ENCODE results near the gene BCAS4.

BCAS4 gene

DNA sequence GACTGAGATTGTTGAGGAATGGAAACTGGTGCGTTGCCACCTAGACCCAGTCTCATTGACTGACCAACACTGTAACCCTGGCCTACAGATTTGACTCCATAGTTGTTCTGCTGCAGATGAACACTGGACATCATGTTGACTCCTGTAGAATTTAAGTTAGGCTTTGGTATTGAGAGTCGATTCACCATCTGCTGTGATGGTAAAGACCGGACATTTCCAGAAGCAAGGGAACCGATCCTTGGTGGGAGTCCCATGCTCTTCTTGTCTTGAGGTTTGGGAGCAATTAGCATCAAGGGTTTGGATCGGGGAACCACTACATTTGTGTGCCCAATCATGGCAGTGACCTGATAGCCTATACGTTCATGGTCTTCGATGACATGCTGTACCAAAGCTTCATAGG is 98.8 kb downstream of the BCAS4 start:
- CTCF ChIA-PET, result interaction anchor here (1.2 to 1.4 kb wide), 2 partner anchors 13 to 45 kb away, joined by 3 to 4 read pairs; no protein-coding TSS in a partner anchor

DNA sequence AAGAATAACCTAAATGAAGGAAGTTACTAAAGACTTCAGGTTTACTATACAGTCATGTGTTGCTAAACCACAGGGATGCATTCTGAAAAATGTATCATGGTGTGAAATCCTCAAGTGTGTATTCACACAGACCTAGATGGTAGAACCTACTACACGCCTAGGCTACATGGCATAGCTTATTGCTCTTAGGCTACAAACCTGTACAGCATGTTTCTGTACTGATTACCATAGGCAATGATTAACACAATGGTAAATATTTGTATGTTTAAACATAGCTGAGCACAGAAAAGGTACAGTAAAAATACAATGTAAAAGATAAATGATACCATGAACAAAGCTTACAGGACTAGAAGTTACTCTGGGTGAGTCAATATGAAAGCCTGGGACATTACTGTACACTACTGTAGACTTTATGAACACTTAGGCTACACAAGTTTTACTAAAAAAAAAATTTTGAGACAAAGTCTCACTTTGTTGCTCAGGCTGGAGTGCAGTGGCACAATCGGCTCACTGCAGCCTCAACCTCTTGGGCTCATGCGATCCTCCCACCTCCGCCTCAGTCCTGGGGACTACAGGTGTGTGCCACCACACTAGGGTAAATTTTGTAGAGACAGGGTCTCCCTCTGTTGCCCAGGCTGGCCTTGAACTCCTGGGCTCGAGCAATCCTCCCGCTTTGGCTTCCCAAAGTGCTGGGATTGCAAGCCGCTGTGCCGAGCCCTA is 100.4 kb downstream of the BCAS4 start:
- H3K9me3 ChIP-seq (ENCODE audit: control extremely low read depth in 1 of 5, control insufficient read depth in 4 of 5, insufficient read depth in 2 of 5, low read depth in 1 of 5, low read length in 4 of 5), result no peaks in the 10 kb centered on the region
- no peak for DNase-seq
- H3K27ac ChIP-seq (ENCODE audit: insufficient read depth in 1 of 2, low read depth in 1 of 2, low read length in 2 of 2, poor library complexity in 1 of 2, severe bottlenecking in 2 of 2), result no peak overlapping the region
- 88% methylated on average over 7 of the region's 8 CpGs for WGBS (ENCODE audit: insufficient coverage)
- peaks cover 26 to 83% (median 63%) of the 10 kb centered on the region in 4 experiments for H3K36me3 ChIP-seq (ENCODE audit: control insufficient read depth in 4 of 4, insufficient read depth in 4 of 4, low read length in 3 of 4)
- no peak overlapping the region for H3K4me3 ChIP-seq (ENCODE audit: control insufficient read depth in 1 of 7, extremely low read depth in 1 of 7, insufficient read depth in 4 of 7, low read depth in 2 of 7, low read length in 6 of 7)
- ChIA-PET POLR2A (interaction anchor here (0.6 kb wide), 1 partner anchor 49 kb away, joined by 3 read pairs; no protein-coding TSS in a partner anchor), CTCF (interaction anchor here (0.9 to 2.0 kb wide), 9 partner anchors 9 to 34 kb away, joined by 3 to 7 read pairs (median 4); no protein-coding TSS in a partner anchor)
- H3K4me1 ChIP-seq (ENCODE audit: control extremely low read depth in 1 of 4, control insufficient read depth in 4 of 4, insufficient read depth in 4 of 4, low read length in 3 of 4), result peaks cover 0 to 6% (median 0%) of the 10 kb centered on the region in 4 experiments
- H3K27me3 ChIP-seq (replicated peaks in 2 of 5; ENCODE audit: control insufficient read depth in 4 of 5, insufficient read depth in 5 of 5, low read length in 4 of 5), result no peaks in the 10 kb centered on the region

More for the DNA sequence above, 98.8 kb downstream of the BCAS4 start:
- peaks cover 29 to 84% (median 63%) of the 10 kb centered on the region in 4 experiments for H3K36me3 ChIP-seq (ENCODE audit: control insufficient read depth in 4 of 4, insufficient read depth in 4 of 4, low read length in 3 of 4)
- no peaks in the 10 kb centered on the region for H3K9me3 ChIP-seq (ENCODE audit: control extremely low read depth in 1 of 5, control insufficient read depth in 4 of 5, insufficient read depth in 2 of 5, low read depth in 1 of 5, low read length in 4 of 5)
- DNase-seq, result no peak
- peaks cover 0 to 1% (median 0%) of the 10 kb centered on the region in 4 experiments for H3K4me1 ChIP-seq (ENCODE audit: control extremely low read depth in 1 of 4, control insufficient read depth in 4 of 4, insufficient read depth in 4 of 4, low read length in 3 of 4)
- H3K27ac ChIP-seq (ENCODE audit: insufficient read depth in 1 of 2, low read depth in 1 of 2, low read length in 2 of 2, poor library complexity in 1 of 2, severe bottlenecking in 2 of 2), result no peak overlapping the region
- H3K4me3 ChIP-seq (ENCODE audit: control insufficient read depth in 1 of 7, extremely low read depth in 1 of 7, insufficient read depth in 4 of 7, low read depth in 2 of 7, low read length in 6 of 7), result no peak overlapping the region
- POLR2A ChIA-PET, result no interaction called here
- no peaks in the 10 kb centered on the region for H3K27me3 ChIP-seq (replicated peaks in 2 of 5; ENCODE audit: control insufficient read depth in 4 of 5, insufficient read depth in 5 of 5, low read length in 4 of 5)
- 98% methylated on average over 6 of the region's 7 CpGs for WGBS (ENCODE audit: insufficient coverage)

DNA sequence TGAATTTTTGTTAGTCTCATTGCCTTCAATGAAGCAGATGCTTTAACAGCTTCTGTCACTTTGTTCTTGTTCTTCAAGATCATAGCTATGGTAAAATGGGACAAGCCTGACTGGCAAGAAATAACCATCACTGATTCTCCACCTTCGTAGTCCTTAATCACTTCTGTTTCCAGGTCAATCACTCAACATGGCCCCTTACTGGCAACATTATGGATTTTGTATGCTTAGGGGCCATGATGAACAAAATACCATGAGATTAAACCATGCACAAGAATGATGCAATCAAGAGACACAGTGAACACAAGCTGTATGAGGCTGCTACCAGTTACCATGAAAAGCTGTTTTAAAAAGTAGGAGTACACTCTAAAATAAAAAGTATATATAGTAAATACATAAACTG is 103.6 kb downstream of the BCAS4 start:
- H3K4me3 ChIP-seq (ENCODE audit: control insufficient read depth in 1 of 7, extremely low read depth in 1 of 7, insufficient read depth in 4 of 7, low read depth in 2 of 7, low read length in 6 of 7), result no peak overlapping the region
- peaks cover 0 to 6% (median 0%) of the 10 kb centered on the region in 4 experiments for H3K4me1 ChIP-seq (ENCODE audit: control extremely low read depth in 1 of 4, control insufficient read depth in 4 of 4, insufficient read depth in 4 of 4, low read length in 3 of 4)
- no CpG with 5 or more reads among the region's 1 CpG for WGBS (ENCODE audit: insufficient coverage)
- no peak for DNase-seq
- POLR2A ChIA-PET, result no interaction called here
- H3K27ac ChIP-seq (ENCODE audit: insufficient read depth in 1 of 2, low read depth in 1 of 2, low read length in 2 of 2, poor library complexity in 1 of 2, severe bottlenecking in 2 of 2), result no peak overlapping the region
- H3K36me3 ChIP-seq (ENCODE audit: control insufficient read depth in 4 of 4, insufficient read depth in 4 of 4, low read length in 3 of 4), result peaks cover 34 to 78% (median 51%) of the 10 kb centered on the region in 4 experiments
- CTCF ChIA-PET, result interaction anchor here (0.6 to 1.6 kb wide), 4 partner anchors 9 to 217 kb away, joined by 3 to 6 read pairs (median 4); partner anchors contain the start of gene BCAS4
- H3K27me3 ChIP-seq (replicated peaks in 2 of 5; ENCODE audit: control insufficient read depth in 4 of 5, insufficient read depth in 5 of 5, low read length in 4 of 5), result no peaks in the 10 kb centered on the region
- H3K9me3 ChIP-seq (ENCODE audit: control extremely low read depth in 1 of 5, control insufficient read depth in 4 of 5, insufficient read depth in 2 of 5, low read depth in 1 of 5, low read length in 4 of 5), result no peaks in the 10 kb centered on the region

DNA sequence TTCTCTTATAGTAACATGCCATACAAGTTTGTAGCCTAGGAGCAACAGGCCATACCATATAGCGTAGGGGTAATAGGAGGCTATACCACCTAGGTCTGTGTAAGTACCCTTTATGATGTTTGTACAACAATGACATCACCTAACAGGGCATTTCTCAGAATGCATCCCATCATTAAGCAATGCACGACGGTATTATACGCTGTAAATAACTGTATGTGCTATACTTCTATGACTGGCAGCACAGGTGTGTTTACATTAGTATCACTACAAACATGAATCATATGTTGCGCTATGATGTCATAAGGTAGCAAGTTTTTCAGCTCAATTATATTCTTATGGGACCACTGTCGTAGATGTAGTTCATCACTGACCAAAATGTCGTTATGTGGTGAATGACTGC is 105.4 kb downstream of the BCAS4 start:
- no peak overlapping the region for H3K27ac ChIP-seq (ENCODE audit: insufficient read depth in 1 of 2, low read depth in 1 of 2, low read length in 2 of 2, poor library complexity in 1 of 2, severe bottlenecking in 2 of 2)
- 100% methylated on average over 2 of the region's 7 CpGs for WGBS (ENCODE audit: insufficient coverage)
- no peak for DNase-seq
- no peak overlapping the region for H3K4me3 ChIP-seq (ENCODE audit: control insufficient read depth in 1 of 7, extremely low read depth in 1 of 7, insufficient read depth in 4 of 7, low read depth in 2 of 7, low read length in 6 of 7)
- H3K4me1 ChIP-seq (ENCODE audit: control extremely low read depth in 1 of 4, control insufficient read depth in 4 of 4, insufficient read depth in 4 of 4, low read length in 3 of 4), result peaks cover 0 to 6% (median 0%) of the 10 kb centered on the region in 4 experiments
- ChIA-PET POLR2A (interaction anchor here (0.6 kb wide), 1 partner anchor 132 kb away, joined by 3 read pairs; no protein-coding TSS in a partner anchor), CTCF (interaction anchor here (0.6 to 1.6 kb wide), 7 partner anchors 9 to 106 kb away, joined by 3 to 8 read pairs (median 4); partner anchors contain the start of genes ADNP and BCAS4)
- H3K36me3 ChIP-seq (ENCODE audit: control insufficient read depth in 4 of 4, insufficient read depth in 4 of 4, low read length in 3 of 4), result peaks cover 30 to 70% (median 43%) of the 10 kb centered on the region in 4 experiments
- no peaks in the 10 kb centered on the region for H3K27me3 ChIP-seq (replicated peaks in 2 of 5; ENCODE audit: control insufficient read depth in 4 of 5, insufficient read depth in 5 of 5, low read length in 4 of 5)
- H3K9me3 ChIP-seq (ENCODE audit: control extremely low read depth in 1 of 5, control insufficient read depth in 4 of 5, insufficient read depth in 2 of 5, low read depth in 1 of 5, low read length in 4 of 5), result no peaks in the 10 kb centered on the region

DNA sequence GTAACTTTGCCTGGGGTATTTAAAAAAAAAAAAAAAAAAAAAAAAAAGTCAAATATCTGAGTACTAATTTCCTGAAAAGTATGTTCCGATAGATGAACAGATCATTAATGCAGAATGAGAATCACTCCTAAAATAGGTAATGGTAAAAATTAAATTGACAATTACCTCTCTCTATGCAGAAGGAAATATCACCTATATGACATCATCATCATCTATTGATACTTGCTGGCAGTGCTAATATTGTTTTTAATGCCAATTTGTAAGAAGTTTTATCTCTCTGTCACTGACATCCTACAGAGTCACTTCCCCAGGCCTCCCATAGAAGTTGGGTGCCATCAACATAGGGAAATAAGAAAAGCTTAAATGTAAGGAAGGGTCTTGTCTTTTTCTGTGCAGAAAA is 106.4 kb downstream of the BCAS4 start:
- Histone ChIP-seq H3K27ac (ENCODE audit: insufficient read depth in 1 of 2, low read depth in 1 of 2, low read length in 2 of 2, poor library complexity in 1 of 2, severe bottlenecking in 2 of 2) (no peak overlapping the region), H3K4me1 (ENCODE audit: control extremely low read depth in 1 of 4, control insufficient read depth in 4 of 4, insufficient read depth in 4 of 4, low read length in 3 of 4) (peaks cover 0 to 6% (median 0%) of the 10 kb centered on the region in 4 experiments), H3K27me3 (replicated peaks in 2 of 5; ENCODE audit: control insufficient read depth in 4 of 5, insufficient read depth in 5 of 5, low read length in 4 of 5) (no peaks in the 10 kb centered on the region), H3K9me3 (ENCODE audit: control extremely low read depth in 1 of 5, control insufficient read depth in 4 of 5, insufficient read depth in 2 of 5, low read depth in 1 of 5, low read length in 4 of 5) (no peaks in the 10 kb centered on the region), H3K36me3 (ENCODE audit: control insufficient read depth in 4 of 4, insufficient read depth in 4 of 4, low read length in 3 of 4) (peaks cover 30 to 68% (median 41%) of the 10 kb centered on the region in 4 experiments), H3K4me3 (ENCODE audit: control insufficient read depth in 1 of 7, extremely low read depth in 1 of 7, insufficient read depth in 4 of 7, low read depth in 2 of 7, low read length in 6 of 7) (no peak overlapping the region)
- ChIA-PET CTCF (interaction anchor here (0.7 to 1.5 kb wide), 3 partner anchors 8 to 107 kb away, joined by 3 to 4 read pairs (median 4); partner anchors contain the start of gene BCAS4), POLR2A (no interaction called here)
- no peak for DNase-seq
- no CpG with 5 or more reads among the region's 1 CpG for WGBS (ENCODE audit: insufficient coverage)

DNA sequence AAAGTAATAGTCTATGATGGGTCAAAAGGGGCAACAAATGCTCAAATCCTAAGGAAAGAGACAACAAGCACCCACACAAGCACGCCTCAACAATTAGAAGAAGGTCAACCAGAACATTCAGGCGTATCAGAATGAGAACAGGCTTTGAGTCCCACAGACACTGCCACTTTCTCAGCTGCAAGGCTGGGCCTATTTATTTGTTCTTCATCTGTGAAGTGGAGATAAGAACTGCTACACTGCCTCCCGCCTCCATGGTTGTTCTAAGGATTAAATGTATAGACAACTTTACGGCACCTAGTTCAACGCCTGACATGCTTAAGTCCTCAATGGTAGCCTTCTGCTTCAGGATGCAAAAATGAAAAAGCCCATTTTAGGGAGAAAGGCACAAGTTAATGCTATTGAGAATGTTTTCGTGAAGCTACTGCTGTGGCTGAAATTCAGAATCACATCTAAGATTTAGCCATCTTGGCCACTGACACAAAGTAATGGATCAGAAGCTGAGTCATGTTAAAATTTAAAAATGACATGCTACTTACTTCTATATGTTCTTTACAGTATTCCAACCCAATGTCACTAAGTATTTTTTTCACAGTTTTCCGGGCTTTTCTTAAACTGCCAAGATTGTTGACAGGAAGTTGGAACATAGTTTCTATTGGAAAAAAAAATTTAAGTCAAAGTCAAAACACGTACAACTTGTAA is 108.6 kb downstream of the BCAS4 start:
- Histone ChIP-seq H3K4me1 (ENCODE audit: control extremely low read depth in 1 of 4, control insufficient read depth in 4 of 4, insufficient read depth in 4 of 4, low read length in 3 of 4) (peaks cover 0 to 6% (median 0%) of the 10 kb centered on the region in 4 experiments), H3K9me3 (ENCODE audit: control extremely low read depth in 1 of 5, control insufficient read depth in 4 of 5, insufficient read depth in 2 of 5, low read depth in 1 of 5, low read length in 4 of 5) (no peaks in the 10 kb centered on the region), H3K27me3 (replicated peaks in 2 of 5; ENCODE audit: control insufficient read depth in 4 of 5, insufficient read depth in 5 of 5, low read length in 4 of 5) (no peaks in the 10 kb centered on the region), H3K27ac (ENCODE audit: insufficient read depth in 1 of 2, low read depth in 1 of 2, low read length in 2 of 2, poor library complexity in 1 of 2, severe bottlenecking in 2 of 2) (no peak overlapping the region), H3K4me3 (ENCODE audit: control insufficient read depth in 1 of 7, extremely low read depth in 1 of 7, insufficient read depth in 4 of 7, low read depth in 2 of 7, low read length in 6 of 7) (no peak overlapping the region), H3K36me3 (ENCODE audit: control insufficient read depth in 4 of 4, insufficient read depth in 4 of 4, low read length in 3 of 4) (peaks cover 18 to 50% (median 29%) of the 10 kb centered on the region in 4 experiments)
- peak in 1 of 3 donors; percentile 43 for DNase-seq
- WGBS (ENCODE audit: insufficient coverage), result 92% methylated on average over 6 of the region's 8 CpGs
- ChIA-PET POLR2A (interaction anchor here (0.9 kb wide), 1 partner anchor 31 kb away, joined by 3 read pairs; no protein-coding TSS in a partner anchor), CTCF (interaction anchor here (0.8 to 1.9 kb wide), 4 partner anchors 20 to 109 kb away, joined by 3 to 4 read pairs (median 4); partner anchors contain the start of genes ADNP and BCAS4)
